ENCODE measurements around the gene BICC1.

DNA sequence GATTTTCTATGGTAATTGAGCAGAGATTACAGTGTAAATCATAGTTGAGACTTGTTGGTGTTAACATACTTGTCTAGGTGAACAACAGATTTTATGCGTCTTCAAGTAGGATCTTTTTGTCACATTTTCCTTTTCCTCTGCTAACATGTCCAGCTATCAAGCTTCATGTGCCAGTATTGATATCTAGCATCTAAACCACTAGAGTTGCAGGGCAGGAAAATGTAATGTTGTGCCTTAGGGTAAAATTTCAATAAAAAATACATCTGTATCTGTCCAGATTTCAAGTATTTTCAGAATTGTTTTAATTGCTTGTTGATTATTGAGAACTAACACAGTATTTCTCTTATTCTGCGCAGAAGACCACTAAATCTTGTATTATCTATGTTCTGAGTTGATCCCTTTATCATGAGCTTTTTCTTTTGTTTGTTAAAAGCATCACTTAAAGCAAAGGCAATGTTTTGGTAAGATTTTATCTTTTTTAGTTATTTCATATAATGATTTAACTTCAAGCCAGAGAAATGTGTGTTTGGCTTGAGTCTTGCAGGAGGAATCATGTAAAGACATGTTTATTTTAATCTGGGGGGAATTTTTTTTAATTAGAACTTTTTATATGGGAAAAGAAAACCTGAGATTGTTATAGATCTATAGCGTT, 16.5 kb downstream of the BICC1 start:
- no peak for TF ChIP-seq CTCF (IDR thresholded peaks at IDR 0.05)
- no peak for TF ChIP-seq POLR2AphosphoS5 (IDR thresholded peaks at IDR 0.05)

Measured in upper lobe of left lung (tissue), 4 donors.